Astrocyte of the spinal cord (primary cell): Measurements from ENCODE around the gene HDAC4.
A peak's percentile ranks its signal among the peaks of the same experiment; 100 is the strongest.

Source experiments
- DNase-seq: peaks from one replicate; pipeline ENCODE4 v3.0.0; 2011; ENCODE audit warnings: low read depth, low spot score
- H3K4me3 ChIP-seq: 2 replicates; pipeline ENCODE4 v1.5.1; 2011; ENCODE audit warnings: low read depth, mild to moderate bottlenecking, low read length, moderate library complexity
- CTCF ChIP-seq: IDR thresholded peaks from 2 replicates; pipeline ENCODE4 v1.5.1; 2012; ENCODE audit warnings: low read depth, mild to moderate bottlenecking, low read length, inconsistent platforms
- in situ Hi-C: cut with HindIII; loops from 2 replicates; pipeline ENCODE4 v1.10.0; 2017; ENCODE audit warnings: low sequenced_read_pairs

The HDAC4 gene

GRCh38 chr2:239118264-239118663 is 282.6 kb downstream of the HDAC4 start:
- in situ Hi-C loops, result loop anchor here (25.0 kb wide), 1 partner anchor 106 kb away; no protein-coding TSS in a partner anchor
- no peak for DNase-seq
- TF ChIP-seq CTCF, result no peak
- no peak overlapping the region for H3K4me3 ChIP-seq

- DNase-seq, result no peak
- TF ChIP-seq CTCF, result no peak
- in situ Hi-C loops, result loop anchor here (25.0 kb wide), 1 partner anchor 106 kb away; no protein-coding TSS in a partner anchor
- H3K4me3 ChIP-seq, result no peak overlapping the region
Measured at GRCh38 chr2:239117831-239118230, 283.0 kb downstream of the HDAC4 start.

- no peak overlapping the region for H3K4me3 ChIP-seq
- no peak for TF ChIP-seq CTCF
- DNase-seq, result peak; percentile 20
- in situ Hi-C loops, result loop anchor here (25.0 kb wide), 1 partner anchor 104 kb away; no protein-coding TSS in a partner anchor
Measured at GRCh38 chr2:239116456-239117246, 284.2 kb downstream of the HDAC4 start.

- TF ChIP-seq CTCF, result no peak
- H3K4me3 ChIP-seq, result no peak overlapping the region
- DNase-seq, result no peak
- in situ Hi-C loops, result loop anchor here (25.0 kb wide), 1 partner anchor 103 kb away; no protein-coding TSS in a partner anchor
Measured at GRCh38 chr2:239115616-239116015, 285.2 kb downstream of the HDAC4 start.

- no peak for TF ChIP-seq CTCF
- DNase-seq, result no peak
- in situ Hi-C loops, result loop anchor here (25.0 kb wide), 1 partner anchor 102 kb away; no protein-coding TSS in a partner anchor
- no peak overlapping the region for H3K4me3 ChIP-seq
Measured at GRCh38 chr2:239114616-239115265, 286.1 kb downstream of the HDAC4 start.

- H3K4me3 ChIP-seq, result no peak overlapping the region
- DNase-seq, result peak; percentile 37
- no peak for TF ChIP-seq CTCF
- in situ Hi-C loops, result loop anchor here (25.0 kb wide), 1 partner anchor 102 kb away; no protein-coding TSS in a partner anchor
Measured at GRCh38 chr2:239114119-239114581, 286.7 kb downstream of the HDAC4 start.
